HL-60 (cell line): ENCODE data around the gene BACH1.

Source experiments
- DNase-seq, 2 experiments: peaks; one replicate each; pipeline ENCODE4 v3.0.0-alpha.2; 2010 to 2020; ENCODE audit warnings: low read depth in 1 of 2, low spot score in 1 of 2
- H3K27ac ChIP-seq: fragments of 250-450 bp; sonication (Bioruptor Pico); replicated peaks from 2 replicates; pipeline ENCODE4 v1.5.1; 2020; ENCODE audit warnings: mild to moderate bottlenecking, moderate library complexity
- H3K27me3 ChIP-seq: fragments of 250-450 bp; sonication (Bioruptor Pico); 2 replicates; pipeline ENCODE4 v1.5.1; 2021; ENCODE audit warnings: mild to moderate bottlenecking, moderate library complexity; ENCODE audit not compliant: insufficient read depth, poor library complexity, severe bottlenecking
- H3K4me3 ChIP-seq: replicated peaks from 2 replicates; pipeline ENCODE4 v1.5.1; 2011; ENCODE audit warnings: mild to moderate bottlenecking, control low read depth, low read length; ENCODE audit not compliant: insufficient read depth
- GABPA ChIP-seq: IDR thresholded peaks from 2 replicates; pipeline ENCODE4 v1.6.1; 2012; ENCODE audit warnings: low read depth
- POLR2AphosphoS5 ChIP-seq: IDR thresholded peaks from 2 replicates; pipeline ENCODE4 v1.6.1; 2012; ENCODE audit warnings: low read depth
- SPI1 ChIP-seq: IDR thresholded peaks from 2 replicates; pipeline ENCODE4 v1.6.1; 2012; ENCODE audit warnings: low read depth, mild to moderate bottlenecking, borderline replicate concordance
- TF ChIP-seq, protein P1 (sequence below): IDR thresholded peaks from one replicate; pipeline ENCODE4 v1.5.1; 2011; ENCODE audit warnings: low read length, control low read depth, inconsistent platforms; ENCODE audit not compliant: insufficient read depth
- TF ChIP-seq, protein P2 (sequence below): IDR thresholded peaks from 2 replicates; pipeline ENCODE4 v1.6.1; 2012; ENCODE audit warnings: low read depth; ENCODE audit not compliant: insufficient replicate concordance

BACH1 gene

DNA sequence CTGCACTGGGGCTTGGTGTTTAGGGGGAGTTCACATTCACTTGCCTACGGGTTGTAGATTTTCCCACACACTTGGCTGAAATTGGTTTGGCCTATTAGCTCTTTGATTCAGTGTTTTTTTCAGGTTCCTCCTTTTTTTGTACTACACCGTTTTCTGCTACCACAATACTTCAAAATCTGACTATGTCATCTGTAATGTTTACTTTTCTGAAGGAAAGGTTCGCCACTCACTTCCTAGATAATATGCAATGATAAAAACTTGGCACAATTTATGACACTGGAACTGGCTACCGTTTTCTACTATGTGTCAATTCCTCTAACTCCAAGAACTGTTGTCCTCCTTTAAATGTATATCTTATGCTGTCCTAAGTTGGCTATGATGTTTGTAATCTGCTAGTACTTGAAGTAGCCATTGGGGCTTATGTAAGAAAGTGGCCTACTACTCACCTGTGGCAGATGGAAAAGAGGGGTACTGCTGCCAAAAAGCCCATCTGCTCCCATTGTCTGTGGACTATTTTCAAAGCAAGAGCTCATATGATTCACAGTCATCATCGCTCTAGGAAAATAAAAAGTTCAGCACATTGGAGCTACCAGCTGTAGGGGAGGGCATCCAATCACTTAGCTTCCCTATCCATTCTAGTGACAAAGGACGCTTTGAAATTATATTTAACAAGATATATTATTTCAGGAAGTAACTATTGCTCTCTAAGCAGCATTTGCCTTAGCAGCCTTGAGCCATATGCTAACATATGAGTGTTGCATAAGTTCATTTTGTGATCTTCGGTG, 42.4 kb upstream of the BACH1 start:
- Histone ChIP-seq H3K27me3 (no peaks in the 10 kb centered on the region), H3K4me3 (no peak overlapping the region), H3K27ac (no peak overlapping the region)
- no peak for DNase-seq
- TF ChIP-seq SPI1: no peak
- TF ChIP-seq POLR2AphosphoS5: no peak
- TF ChIP-seq, protein P1, sequence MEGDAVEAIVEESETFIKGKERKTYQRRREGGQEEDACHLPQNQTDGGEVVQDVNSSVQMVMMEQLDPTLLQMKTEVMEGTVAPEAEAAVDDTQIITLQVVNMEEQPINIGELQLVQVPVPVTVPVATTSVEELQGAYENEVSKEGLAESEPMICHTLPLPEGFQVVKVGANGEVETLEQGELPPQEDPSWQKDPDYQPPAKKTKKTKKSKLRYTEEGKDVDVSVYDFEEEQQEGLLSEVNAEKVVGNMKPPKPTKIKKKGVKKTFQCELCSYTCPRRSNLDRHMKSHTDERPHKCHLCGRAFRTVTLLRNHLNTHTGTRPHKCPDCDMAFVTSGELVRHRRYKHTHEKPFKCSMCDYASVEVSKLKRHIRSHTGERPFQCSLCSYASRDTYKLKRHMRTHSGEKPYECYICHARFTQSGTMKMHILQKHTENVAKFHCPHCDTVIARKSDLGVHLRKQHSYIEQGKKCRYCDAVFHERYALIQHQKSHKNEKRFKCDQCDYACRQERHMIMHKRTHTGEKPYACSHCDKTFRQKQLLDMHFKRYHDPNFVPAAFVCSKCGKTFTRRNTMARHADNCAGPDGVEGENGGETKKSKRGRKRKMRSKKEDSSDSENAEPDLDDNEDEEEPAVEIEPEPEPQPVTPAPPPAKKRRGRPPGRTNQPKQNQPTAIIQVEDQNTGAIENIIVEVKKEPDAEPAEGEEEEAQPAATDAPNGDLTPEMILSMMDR: no peak

DNA sequence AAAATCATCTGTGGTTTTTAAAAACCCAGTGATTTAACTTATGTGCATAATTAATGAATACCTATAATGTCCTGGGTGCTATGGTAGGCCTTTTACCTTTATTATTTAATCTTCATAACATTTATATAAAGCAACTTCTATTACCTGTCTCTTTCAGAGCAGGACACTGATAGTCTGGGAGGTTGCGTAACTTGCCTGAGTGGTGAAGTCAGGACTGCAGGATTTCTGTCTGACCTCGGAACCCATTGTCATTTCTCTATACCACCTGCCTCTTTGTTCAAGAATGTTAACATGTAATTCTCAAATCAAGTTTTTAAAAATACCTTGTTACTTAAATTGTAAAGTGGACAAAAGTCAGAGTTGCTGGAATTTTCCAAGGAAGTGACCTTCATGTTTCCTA, 41.0 kb upstream of the BACH1 start:
- TF ChIP-seq, protein P2, sequence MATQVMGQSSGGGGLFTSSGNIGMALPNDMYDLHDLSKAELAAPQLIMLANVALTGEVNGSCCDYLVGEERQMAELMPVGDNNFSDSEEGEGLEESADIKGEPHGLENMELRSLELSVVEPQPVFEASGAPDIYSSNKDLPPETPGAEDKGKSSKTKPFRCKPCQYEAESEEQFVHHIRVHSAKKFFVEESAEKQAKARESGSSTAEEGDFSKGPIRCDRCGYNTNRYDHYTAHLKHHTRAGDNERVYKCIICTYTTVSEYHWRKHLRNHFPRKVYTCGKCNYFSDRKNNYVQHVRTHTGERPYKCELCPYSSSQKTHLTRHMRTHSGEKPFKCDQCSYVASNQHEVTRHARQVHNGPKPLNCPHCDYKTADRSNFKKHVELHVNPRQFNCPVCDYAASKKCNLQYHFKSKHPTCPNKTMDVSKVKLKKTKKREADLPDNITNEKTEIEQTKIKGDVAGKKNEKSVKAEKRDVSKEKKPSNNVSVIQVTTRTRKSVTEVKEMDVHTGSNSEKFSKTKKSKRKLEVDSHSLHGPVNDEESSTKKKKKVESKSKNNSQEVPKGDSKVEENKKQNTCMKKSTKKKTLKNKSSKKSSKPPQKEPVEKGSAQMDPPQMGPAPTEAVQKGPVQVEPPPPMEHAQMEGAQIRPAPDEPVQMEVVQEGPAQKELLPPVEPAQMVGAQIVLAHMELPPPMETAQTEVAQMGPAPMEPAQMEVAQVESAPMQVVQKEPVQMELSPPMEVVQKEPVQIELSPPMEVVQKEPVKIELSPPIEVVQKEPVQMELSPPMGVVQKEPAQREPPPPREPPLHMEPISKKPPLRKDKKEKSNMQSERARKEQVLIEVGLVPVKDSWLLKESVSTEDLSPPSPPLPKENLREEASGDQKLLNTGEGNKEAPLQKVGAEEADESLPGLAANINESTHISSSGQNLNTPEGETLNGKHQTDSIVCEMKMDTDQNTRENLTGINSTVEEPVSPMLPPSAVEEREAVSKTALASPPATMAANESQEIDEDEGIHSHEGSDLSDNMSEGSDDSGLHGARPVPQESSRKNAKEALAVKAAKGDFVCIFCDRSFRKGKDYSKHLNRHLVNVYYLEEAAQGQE: no peak
- no peak for TF ChIP-seq SPI1
- TF ChIP-seq GABPA: no peak
- TF ChIP-seq POLR2AphosphoS5: no peak
- TF ChIP-seq, protein P1: no peak
- no peaks in the 10 kb centered on the region for H3K27me3 ChIP-seq
- no peak overlapping the region for H3K27ac ChIP-seq
- H3K4me3 ChIP-seq: no peak overlapping the region
- DNase-seq: no peak

DNA sequence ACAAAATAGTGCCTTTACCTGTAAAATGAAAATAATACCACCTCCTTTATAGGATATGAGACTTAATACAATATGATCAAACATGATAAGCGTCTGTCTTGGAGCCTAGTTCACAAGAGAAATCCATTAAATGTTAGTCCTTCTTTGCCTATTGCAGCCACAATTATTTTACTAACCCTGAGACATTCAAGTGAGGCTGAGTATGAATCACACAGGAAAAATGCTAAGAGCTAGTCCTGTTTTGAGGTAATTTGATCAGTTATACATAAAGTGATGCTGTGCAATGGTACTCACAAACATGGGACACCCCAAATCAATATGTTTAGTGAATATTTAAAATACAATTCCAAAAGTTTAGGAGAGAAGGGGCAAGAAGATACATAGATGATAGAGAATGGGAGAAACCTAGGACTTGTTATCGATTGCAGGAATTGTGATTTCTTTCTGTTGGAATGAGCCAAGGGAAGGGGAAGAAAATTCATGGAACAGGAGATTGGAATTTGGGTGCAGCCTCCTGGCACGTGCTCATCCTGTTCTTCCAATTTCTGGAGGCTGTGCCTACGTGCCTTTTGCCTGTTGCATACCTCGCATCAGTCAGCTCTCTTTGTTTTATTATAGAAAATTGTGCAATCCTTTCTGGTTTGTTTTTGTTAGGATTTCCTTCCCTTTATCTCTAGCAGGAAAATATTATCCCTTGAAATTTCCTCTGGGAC, 39.9 kb upstream of the BACH1 start:
- no peak overlapping the region for H3K27ac ChIP-seq
- no peak overlapping the region for H3K4me3 ChIP-seq
- TF ChIP-seq, protein P1: no peak
- TF ChIP-seq GABPA (no peak), POLR2AphosphoS5 (no peak)
- H3K27me3 ChIP-seq: no peaks in the 10 kb centered on the region
- DNase-seq: no peak

DNA sequence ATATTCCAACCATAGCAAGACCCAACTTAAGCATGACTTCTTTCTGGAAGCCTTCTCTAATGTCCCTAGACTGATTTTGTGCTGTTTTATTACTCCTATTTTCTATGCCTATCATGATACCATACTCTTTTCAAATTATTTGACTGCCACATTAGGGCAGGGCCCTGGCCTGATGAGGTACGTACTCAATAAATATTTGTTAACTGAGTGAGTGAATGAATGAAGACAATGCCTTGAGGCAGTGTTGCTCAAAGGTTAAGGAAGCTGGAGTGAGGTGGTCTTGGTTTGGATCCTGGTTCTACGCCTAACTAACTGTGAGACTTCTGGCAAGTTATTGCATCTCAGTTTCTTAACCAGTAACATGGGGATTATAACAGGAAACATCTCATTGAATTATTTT, 38.3 kb upstream of the BACH1 start:
- TF ChIP-seq GABPA (no peak), SPI1 (no peak), POLR2AphosphoS5 (no peak)
- TF ChIP-seq, protein P2: no peak
- TF ChIP-seq, protein P1: no peak
- Histone ChIP-seq H3K4me3 (no peak overlapping the region), H3K27me3 (no peaks in the 10 kb centered on the region), H3K27ac (no peak overlapping the region)
- no peak for DNase-seq
